Measurements from ENCODE around the gene MEGF9. TPM values are rescaled to one million over a fixed set of nuclear protein-coding genes. Genes with fewer than 3 reads are reported as not detected.

Gene MEGF9
- total and polyA plus RNA-seq, 2 donors (not counting 1 experiment from before 2014, with no cell fraction given), result 3.5 to 11.3 TPM

- no peaks in the 10 kb centered on the region for H3K9me3 ChIP-seq (ENCODE audit: control extremely low read depth in 1 of 3, control insufficient read depth in 2 of 3, insufficient read depth in 1 of 3, low read length in 2 of 3)
- H3K27ac ChIP-seq (ENCODE audit: low read length in 2 of 2), result no peak overlapping the region
- no peaks in the 10 kb centered on the region for H3K36me3 ChIP-seq (replicated peaks in 1 of 2; ENCODE audit: control extremely low read depth in 1 of 2, control insufficient read depth in 1 of 2, extremely low read depth in 1 of 2, insufficient read depth in 2 of 2, low read length in 1 of 2)
- no peak overlapping the region for H2AFZ ChIP-seq (ENCODE audit: insufficient read depth, low read depth, low read length, poor library complexity, severe bottlenecking)
- WGBS (ENCODE audit: insufficient coverage), result 100% methylated on average over 1 of the region's 3 CpGs
- Mint-ChIP-seq H3K27ac (no peak overlapping the region), H3K4me1 (peaks cover 15% of the 10 kb centered on the region), H3K4me3 (no peak overlapping the region), H3K9me3 (ENCODE audit: insufficient read depth) (no peaks in the 10 kb centered on the region), H3K27me3 (no peaks in the 10 kb centered on the region)
- CTCF ChIA-PET, result no interaction called here
- POLR2A ChIA-PET, result no interaction called here
- DNase-seq, result no peak
- no peak overlapping the region for H3K4me3 ChIP-seq (ENCODE audit: control extremely low read depth in 1 of 5, extremely low read depth in 1 of 5, insufficient read depth in 1 of 5, low read depth in 2 of 5, low read length in 4 of 5)
- peaks cover 65% of the 10 kb centered on the region for H3K79me2 ChIP-seq (ENCODE audit: control insufficient read depth, insufficient read depth, low read length)
- intact Hi-C loops (cut with micrococcal nuclease), result no loop called here
- no peaks in the 10 kb centered on the region for H3K27me3 ChIP-seq (replicated peaks in 1 of 4; ENCODE audit: control extremely low read depth in 1 of 4, control insufficient read depth in 3 of 4, insufficient read depth in 4 of 4, low read length in 3 of 4)
- no peaks in the 10 kb centered on the region for H4K20me1 ChIP-seq (ENCODE audit: control insufficient read depth, insufficient read depth, low read length, poor library complexity, severe bottlenecking)
- no peak for TF ChIP-seq CTCF (IDR thresholded peaks at IDR 0.05)
- no peak for TF ChIP-seq EZH2 (IDR thresholded peaks at IDR 0.05; ENCODE audit: borderline replicate concordance, insufficient read depth, low read depth, low read length, poor library complexity, severe bottlenecking)
- no peak overlapping the region for H3K9ac ChIP-seq (ENCODE audit: low read length)
- H3K4me2 ChIP-seq (replicated peaks; ENCODE audit: low read depth, low read length, poor library complexity, severe bottlenecking), result no peak overlapping the region
- ATAC-seq (ENCODE audit: low read depth), result no peak
- peaks cover 10 to 11% of the 10 kb centered on the region in 2 donors for H3K4me1 ChIP-seq (ENCODE audit: control insufficient read depth in 2 of 2, insufficient read depth in 2 of 2, low read length in 2 of 2)
These were observed 9.1 kb downstream of the MEGF9 start for GRCh38 chr9:120705174-120705573.

DNA sequence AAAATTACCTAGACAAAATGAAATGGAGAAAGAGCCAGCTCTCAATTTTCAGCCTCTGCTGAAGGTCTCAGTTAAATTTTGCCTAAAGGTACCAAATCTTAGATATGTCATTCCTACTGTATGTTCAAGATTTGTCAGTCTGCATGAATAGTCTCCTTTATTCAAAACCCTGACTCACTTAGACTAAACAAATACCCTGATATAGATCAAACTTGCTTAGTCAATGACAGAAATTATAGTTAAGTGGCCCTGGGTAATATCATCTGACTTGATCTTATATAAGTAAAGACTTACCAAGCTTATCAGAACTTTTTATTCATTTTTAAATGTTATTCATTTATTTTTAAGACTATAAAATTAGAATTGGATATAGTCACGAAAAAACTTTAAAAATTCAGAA is 12.2 kb downstream of the MEGF9 start:
- H3K9me3 ChIP-seq (ENCODE audit: control extremely low read depth in 1 of 3, control insufficient read depth in 2 of 3, insufficient read depth in 1 of 3, low read length in 2 of 3), result no peaks in the 10 kb centered on the region
- H3K4me3 ChIP-seq (ENCODE audit: control extremely low read depth in 1 of 5, extremely low read depth in 1 of 5, insufficient read depth in 1 of 5, low read depth in 2 of 5, low read length in 4 of 5), result no peak overlapping the region
- WGBS (ENCODE audit: insufficient coverage), result no CpG with 5 or more reads among the region's 1 CpG
- TF ChIP-seq CTCF (IDR thresholded peaks at IDR 0.05) (no peak), EZH2 (IDR thresholded peaks at IDR 0.05; ENCODE audit: borderline replicate concordance, insufficient read depth, low read depth, low read length, poor library complexity, severe bottlenecking) (no peak)
- DNase-seq (no peak), ATAC-seq (ENCODE audit: low read depth) (no peak)
- Mint-ChIP-seq H3K27ac (no peak overlapping the region), H3K4me3 (no peak overlapping the region), H3K27me3 (no peaks in the 10 kb centered on the region), H3K4me1 (peaks cover 9% of the 10 kb centered on the region), H3K9me3 (ENCODE audit: insufficient read depth) (no peaks in the 10 kb centered on the region)
- intact Hi-C loops (cut with micrococcal nuclease), result no loop called here
- H3K79me2 ChIP-seq (ENCODE audit: control insufficient read depth, insufficient read depth, low read length), result peaks cover 43% of the 10 kb centered on the region
- no peaks in the 10 kb centered on the region for H3K27me3 ChIP-seq (replicated peaks in 1 of 4; ENCODE audit: control extremely low read depth in 1 of 4, control insufficient read depth in 3 of 4, insufficient read depth in 4 of 4, low read length in 3 of 4)
- H3K27ac ChIP-seq (ENCODE audit: low read length in 2 of 2), result no peak overlapping the region
- ChIA-PET POLR2A (no interaction called here), CTCF (no interaction called here)
- H4K20me1 ChIP-seq (ENCODE audit: control insufficient read depth, insufficient read depth, low read length, poor library complexity, severe bottlenecking), result no peaks in the 10 kb centered on the region
- H3K4me1 ChIP-seq (ENCODE audit: control insufficient read depth in 2 of 2, insufficient read depth in 2 of 2, low read length in 2 of 2), result no peaks in the 10 kb centered on the region
- no peak overlapping the region for H3K4me2 ChIP-seq (replicated peaks; ENCODE audit: low read depth, low read length, poor library complexity, severe bottlenecking)
- no peaks in the 10 kb centered on the region for H3K36me3 ChIP-seq (replicated peaks in 1 of 2; ENCODE audit: control extremely low read depth in 1 of 2, control insufficient read depth in 1 of 2, extremely low read depth in 1 of 2, insufficient read depth in 2 of 2, low read length in 1 of 2)
- H2AFZ ChIP-seq (ENCODE audit: insufficient read depth, low read depth, low read length, poor library complexity, severe bottlenecking), result no peak overlapping the region
- H3K9ac ChIP-seq (ENCODE audit: low read length), result no peak overlapping the region
